ENCODE measurements around the gene SKI. TPM values are rescaled to one million over a fixed set of nuclear protein-coding genes. Genes with fewer than 3 reads are reported as not detected.
"Not testable (repeated sequence)": the region's sequence is repeated elsewhere in the genome, so short reads cannot be mapped to it uniquely, and the experiment has no call there.

The SKI gene
- total RNA-seq, 2 experiments from 2014 or later, result 286 to 324 TPM

- Histone ChIP-seq H3K9me3 (ENCODE audit: control insufficient read depth in 1 of 2, insufficient read depth in 1 of 2, low read length in 2 of 2) (peaks cover 6 to 15% of the 10 kb centered on the region in 2 experiments), H3K27ac (ENCODE audit: low read depth in 1 of 2, low read length in 2 of 2) (no peak overlapping the region), H3K36me3 (ENCODE audit: insufficient read depth, low read length) (peaks cover 3% of the 10 kb centered on the region), H3K27me3 (ENCODE audit: control insufficient read depth in 1 of 2, insufficient read depth in 2 of 2, low read length in 2 of 2) (no peaks in the 10 kb centered on the region), H3K4me1 (ENCODE audit: insufficient read depth, low read length) (peaks cover 80% of the 10 kb centered on the region), H3K4me3 (ENCODE audit: low read length) (no peak overlapping the region)
- H3K36me3 Mint-ChIP-seq (ENCODE audit: low read depth), result peaks cover 44% of the 10 kb centered on the region
- peaks cover 71% of the 10 kb centered on the region for H3K4me1 Mint-ChIP-seq (ENCODE audit: low read depth)
- no peaks in the 10 kb centered on the region for H3K27me3 Mint-ChIP-seq
- POLR2A ChIA-PET, result interaction anchor here (0.8 to 2.2 kb wide), 4 partner anchors 30 to 40 kb away, joined by 3 to 9 read pairs (median 4); no protein-coding TSS in a partner anchor
- CTCF ChIA-PET, result interaction anchor here (1.3 kb wide), 1 partner anchor 51 kb away, joined by 3 read pairs; no protein-coding TSS in a partner anchor
- no peak overlapping the region for H3K27ac Mint-ChIP-seq
- no peak for ATAC-seq (ENCODE audit: poor library complexity)
- intact Hi-C loops (cut with DNase I, micrococcal nuclease), result loop anchor here in 1 of 2 experiments (2.0 kb wide), 1 partner anchor 28 kb away; no protein-coding TSS in a partner anchor
- no peak for DNase-seq
- TF ChIP-seq CTCF (IDR thresholded peaks at IDR 0.05), result no peak
- H3K4me3 Mint-ChIP-seq, result peak overlapping the region; percentile 57
- H3K9me3 Mint-ChIP-seq, result peaks cover 2% of the 10 kb centered on the region
Observed at GRCh38 chr1:2260917-2261316, 32.8 kb downstream of the SKI start.

- H3K9me3 Mint-ChIP-seq; H3K36me3 ChIP-seq (ENCODE audit: insufficient read depth, low read length); H3K27me3 Mint-ChIP-seq; H3K27ac ChIP-seq (ENCODE audit: low read depth in 1 of 2, low read length in 2 of 2); H3K4me3 ChIP-seq (ENCODE audit: low read length); ATAC-seq (ENCODE audit: poor library complexity); H3K27me3 ChIP-seq (ENCODE audit: control insufficient read depth in 1 of 2, insufficient read depth in 2 of 2, low read length in 2 of 2); H3K9me3 ChIP-seq (ENCODE audit: control insufficient read depth in 1 of 2, insufficient read depth in 1 of 2, low read length in 2 of 2); DNase-seq: not testable (repeated sequence)
- peak overlapping the region; percentile 61 for H3K27ac Mint-ChIP-seq
- H3K36me3 Mint-ChIP-seq (ENCODE audit: low read depth), result peaks cover 49% of the 10 kb centered on the region
- intact Hi-C loops (cut with DNase I, micrococcal nuclease), result loop anchor here in 1 of 2 experiments (2.0 kb wide), 1 partner anchor 27 kb away; no protein-coding TSS in a partner anchor
- ChIA-PET CTCF (interaction anchor here (1.3 kb wide), 1 partner anchor 50 kb away, joined by 3 read pairs; no protein-coding TSS in a partner anchor), POLR2A (interaction anchor here (0.8 to 2.2 kb wide), 3 partner anchors 30 to 34 kb away, joined by 3 to 9 read pairs (median 4); no protein-coding TSS in a partner anchor)
- peak overlapping the region; percentile 58 for H3K4me3 Mint-ChIP-seq
- H3K4me1 ChIP-seq (ENCODE audit: insufficient read depth, low read length), result peaks cover 80% of the 10 kb centered on the region
- peaks cover 80% of the 10 kb centered on the region for H3K4me1 Mint-ChIP-seq (ENCODE audit: low read depth)
Observed at GRCh38 chr1:2261476-2262395, 33.6 kb downstream of the SKI start.

- intact Hi-C loops (cut with DNase I, micrococcal nuclease), result no loop called here
- Mint-ChIP-seq H3K9me3 (no peaks in the 10 kb centered on the region), H3K27me3 (no peaks in the 10 kb centered on the region), H3K4me3 (peak overlapping the region; percentile 38), H3K36me3 (ENCODE audit: low read depth) (peaks cover 32% of the 10 kb centered on the region), H3K27ac (peak overlapping the region; percentile 66), H3K4me1 (ENCODE audit: low read depth) (peaks cover 62% of the 10 kb centered on the region)
- no peaks in the 10 kb centered on the region for H3K27me3 ChIP-seq (ENCODE audit: control insufficient read depth in 1 of 2, insufficient read depth in 2 of 2, low read length in 2 of 2)
- H3K9me3 ChIP-seq (ENCODE audit: control insufficient read depth in 1 of 2, insufficient read depth in 1 of 2, low read length in 2 of 2), result no peaks in the 10 kb centered on the region
- H3K4me1 ChIP-seq (ENCODE audit: insufficient read depth, low read length), result peaks cover 82% of the 10 kb centered on the region
- H3K36me3 ChIP-seq (ENCODE audit: insufficient read depth, low read length), result peaks cover 16% of the 10 kb centered on the region
- DNase-seq (no peak), ATAC-seq (ENCODE audit: poor library complexity) (no peak)
- H3K4me3 ChIP-seq (ENCODE audit: low read length), result no peak overlapping the region
- ChIA-PET POLR2A (interaction anchor here (0.8 kb wide), 1 partner anchor 11 kb away, joined by 6 read pairs; no protein-coding TSS in a partner anchor), CTCF (interaction anchor here (0.7 kb wide), 1 partner anchor 10 kb away, joined by 3 read pairs; no protein-coding TSS in a partner anchor)
- TF ChIP-seq CTCF (IDR thresholded peaks at IDR 0.05), result no peak
- no peak overlapping the region for H3K27ac ChIP-seq (ENCODE audit: low read depth in 1 of 2, low read length in 2 of 2)
Observed at GRCh38 chr1:2266301-2266975, 38.3 kb downstream of the SKI start.

All from CD4-positive, alpha-beta T cell (primary cell).